ENCODE results near the gene NCS1. TPM values are rescaled to one million over a fixed set of nuclear protein-coding genes. Genes with fewer than 3 reads are reported as not detected.
A peak's percentile ranks its signal among the peaks of the same experiment; 100 is the strongest.

The NCS1 gene
- total RNA-seq, 1 donor from 2014 or later: 312 TPM

DNA sequence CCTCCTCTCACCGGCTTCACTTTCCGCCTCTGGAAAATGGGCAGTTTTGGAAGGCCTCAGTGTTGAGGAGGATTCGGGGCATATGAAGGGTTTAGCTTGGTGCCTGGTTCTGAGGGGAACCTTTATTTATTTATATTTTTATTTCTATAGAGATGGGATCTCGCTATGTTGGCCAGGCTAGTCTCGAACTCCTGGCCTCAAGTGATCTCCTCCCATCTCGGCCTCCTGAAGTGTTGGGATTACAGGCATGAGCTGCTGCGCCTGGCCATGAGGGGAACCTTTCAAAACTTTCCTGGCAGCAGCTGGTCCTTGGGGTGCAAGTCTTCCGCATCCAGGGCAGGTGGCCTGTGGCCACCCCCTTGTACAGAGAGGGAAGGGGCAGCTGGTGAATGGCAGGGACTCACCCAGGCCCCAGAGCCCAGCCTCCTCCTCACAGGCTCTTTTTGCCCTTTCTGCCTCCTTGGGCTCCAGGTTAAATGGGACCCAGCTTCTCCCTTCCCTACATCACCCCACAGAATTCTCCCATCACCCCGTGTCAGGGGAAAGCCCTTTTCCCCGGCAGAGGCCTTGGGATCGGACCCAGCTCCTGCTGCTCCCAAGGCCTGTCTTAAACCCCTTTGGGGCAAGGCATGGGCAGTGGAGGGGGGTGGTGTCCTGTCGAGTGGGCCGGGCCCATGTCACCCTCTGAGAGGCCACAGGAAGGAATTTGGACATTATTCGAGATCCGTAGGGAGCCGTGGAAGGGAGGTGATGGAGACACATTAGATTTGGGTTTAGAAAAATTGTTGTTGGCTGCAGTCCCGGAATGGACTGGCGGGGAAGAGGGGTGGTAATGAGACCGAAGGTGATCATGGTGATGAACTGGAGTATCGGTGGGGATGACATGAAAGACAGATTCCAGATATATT is 5.9 kb downstream of the NCS1 start:
- no peaks in the 10 kb centered on the region for H3K36me3 Mint-ChIP-seq (ENCODE audit: unreplicated experiment)
- DNase-seq: no peak
- H3K4me1 Mint-ChIP-seq (ENCODE audit: low read depth, unreplicated experiment): peaks cover 26% of the 10 kb centered on the region
- H3K4me3 Mint-ChIP-seq (ENCODE audit: unreplicated experiment): no peak overlapping the region
- no peak for TF ChIP-seq CTCF (IDR thresholded peaks at IDR 0.05; ENCODE audit: partially characterized antibody, unreplicated experiment)
- no peak overlapping the region for H3K27ac Mint-ChIP-seq (ENCODE audit: unreplicated experiment)
- peaks cover 11% of the 10 kb centered on the region for H3K27me3 Mint-ChIP-seq (ENCODE audit: unreplicated experiment)
- H3K9me3 Mint-ChIP-seq (ENCODE audit: unreplicated experiment): peaks cover 11% of the 10 kb centered on the region

GRCh38 chr9:130179331-130179907 is 7.2 kb downstream of the NCS1 start:
- H3K4me3 Mint-ChIP-seq (ENCODE audit: unreplicated experiment): no peak overlapping the region
- DNase-seq: no peak
- H3K4me1 Mint-ChIP-seq (ENCODE audit: low read depth, unreplicated experiment): peaks cover 20% of the 10 kb centered on the region
- H3K36me3 Mint-ChIP-seq (ENCODE audit: unreplicated experiment): no peaks in the 10 kb centered on the region
- H3K27me3 Mint-ChIP-seq (ENCODE audit: unreplicated experiment): peaks cover 6% of the 10 kb centered on the region
- peak overlapping the region; percentile 18 for H3K27ac Mint-ChIP-seq (ENCODE audit: unreplicated experiment)
- peaks cover 12% of the 10 kb centered on the region for H3K9me3 Mint-ChIP-seq (ENCODE audit: unreplicated experiment)
- no peak for TF ChIP-seq CTCF (IDR thresholded peaks at IDR 0.05; ENCODE audit: partially characterized antibody, unreplicated experiment)

DNA sequence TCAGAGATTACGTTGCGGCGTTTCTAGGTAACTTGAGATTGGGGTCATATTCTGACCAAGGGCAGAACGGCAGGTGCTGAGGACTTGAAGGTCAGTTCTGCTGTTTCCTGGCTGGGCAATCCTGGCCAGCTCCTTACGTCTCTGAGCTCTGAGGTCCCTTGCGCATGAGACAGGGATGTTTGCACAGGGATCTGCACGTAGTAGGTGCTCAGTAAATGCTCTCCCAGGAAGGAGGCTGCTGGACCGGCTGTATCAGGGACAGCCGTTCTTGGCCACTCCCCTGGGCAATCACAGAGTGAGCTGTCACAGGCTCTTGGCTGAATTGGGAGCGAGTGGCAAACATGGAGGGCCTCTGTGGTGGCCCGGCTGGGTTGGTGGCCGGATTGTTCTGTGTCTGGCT is 8.3 kb downstream of the NCS1 start:
- Mint-ChIP-seq H3K27ac (ENCODE audit: unreplicated experiment) (no peak overlapping the region), H3K4me1 (ENCODE audit: low read depth, unreplicated experiment) (peaks cover 15% of the 10 kb centered on the region), H3K4me3 (ENCODE audit: unreplicated experiment) (peak overlapping the region; percentile 15), H3K36me3 (ENCODE audit: unreplicated experiment) (no peaks in the 10 kb centered on the region), H3K27me3 (ENCODE audit: unreplicated experiment) (peaks cover 8% of the 10 kb centered on the region), H3K9me3 (ENCODE audit: unreplicated experiment) (peaks cover 8% of the 10 kb centered on the region)
- DNase-seq: peak; percentile 15
- TF ChIP-seq CTCF (IDR thresholded peaks at IDR 0.05; ENCODE audit: partially characterized antibody, unreplicated experiment): no peak

DNA sequence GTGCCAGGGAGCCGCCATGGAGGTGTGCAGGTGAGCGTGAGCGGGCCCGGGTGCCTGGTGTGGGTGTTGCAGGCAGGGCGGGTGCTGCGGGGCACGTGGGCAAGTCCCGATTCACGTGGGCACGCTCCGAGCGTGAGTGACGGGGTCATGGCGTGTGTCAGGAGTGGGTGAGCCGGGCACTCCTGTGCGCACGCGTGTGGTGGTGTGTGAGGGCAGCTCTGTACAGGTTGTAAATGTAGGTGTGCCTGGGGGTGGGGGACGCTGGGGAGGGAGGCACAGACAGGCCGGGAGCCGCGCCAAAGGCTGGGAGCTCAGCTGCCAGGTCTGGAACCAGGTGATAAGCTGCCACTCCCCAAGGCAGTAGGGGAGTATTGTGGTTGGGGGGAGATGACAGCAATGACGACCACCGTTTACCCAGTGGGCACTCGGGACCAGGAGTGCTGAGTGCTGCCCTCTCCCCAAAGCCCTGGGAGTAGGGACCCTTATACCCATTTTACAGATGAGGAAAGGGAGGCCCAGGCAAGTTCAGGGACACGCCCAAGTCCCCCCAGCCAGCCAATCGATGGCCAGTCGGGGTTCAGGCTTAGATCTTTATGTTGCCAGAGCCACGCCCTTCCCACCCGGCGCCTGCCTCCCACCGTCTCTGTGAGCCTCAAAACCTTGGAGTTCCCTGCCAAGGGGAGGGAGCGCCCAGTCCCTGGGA is 9.6 kb downstream of the NCS1 start:
- Mint-ChIP-seq H3K4me3 (ENCODE audit: unreplicated experiment) (no peak overlapping the region), H3K27ac (ENCODE audit: unreplicated experiment) (no peak overlapping the region), H3K36me3 (ENCODE audit: unreplicated experiment) (no peaks in the 10 kb centered on the region), H3K4me1 (ENCODE audit: low read depth, unreplicated experiment) (peaks cover 21% of the 10 kb centered on the region), H3K27me3 (ENCODE audit: unreplicated experiment) (peaks cover 7% of the 10 kb centered on the region), H3K9me3 (ENCODE audit: unreplicated experiment) (peaks cover 10% of the 10 kb centered on the region)
- no peak for DNase-seq
- no peak for TF ChIP-seq CTCF (IDR thresholded peaks at IDR 0.05; ENCODE audit: partially characterized antibody, unreplicated experiment)
